HG02938 (cell line): Measurements from ENCODE around the gene CCDC175.
A peak's percentile ranks its signal among the peaks of the same experiment; 100 is the strongest.

ENCODE experiments used
- ATAC-seq: cut with Tn5 transposase; IDR thresholded peaks from one replicate; pipeline ENCODE4 v1.9.1; 2021; ENCODE audit warnings: mild to moderate bottlenecking, moderate library complexity; ENCODE audit not compliant: unreplicated experiment

The CCDC175 gene

GRCh38 chr14:59576332-59577294 lies at the start of gene CCDC175:
CCDC175 (minus strand) TSS chr14:59576812; CDS start chr14:59576775, 37 bp downstream.
- ATAC-seq: peak; percentile 98

DNA sequence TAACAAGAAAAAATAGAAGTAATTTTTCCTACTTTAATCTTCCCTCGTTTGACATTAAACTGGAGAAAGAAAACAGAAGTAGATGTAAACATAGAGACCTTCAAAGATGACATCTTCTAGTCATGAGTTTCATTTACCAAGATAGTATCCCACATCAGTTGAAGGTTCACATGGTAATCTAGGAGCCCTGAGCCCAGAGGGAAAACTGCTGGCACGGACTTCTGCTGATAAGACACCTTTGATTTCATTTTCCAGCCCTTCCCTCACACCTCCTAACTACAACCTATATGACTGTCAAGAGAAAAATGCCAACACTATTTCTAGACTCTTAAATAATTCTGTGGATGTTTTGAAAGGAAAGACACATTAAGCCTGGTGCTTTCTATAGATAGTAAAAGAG lies 46.0 kb upstream of the CCDC175 start:
- ATAC-seq: no peak

DNA sequence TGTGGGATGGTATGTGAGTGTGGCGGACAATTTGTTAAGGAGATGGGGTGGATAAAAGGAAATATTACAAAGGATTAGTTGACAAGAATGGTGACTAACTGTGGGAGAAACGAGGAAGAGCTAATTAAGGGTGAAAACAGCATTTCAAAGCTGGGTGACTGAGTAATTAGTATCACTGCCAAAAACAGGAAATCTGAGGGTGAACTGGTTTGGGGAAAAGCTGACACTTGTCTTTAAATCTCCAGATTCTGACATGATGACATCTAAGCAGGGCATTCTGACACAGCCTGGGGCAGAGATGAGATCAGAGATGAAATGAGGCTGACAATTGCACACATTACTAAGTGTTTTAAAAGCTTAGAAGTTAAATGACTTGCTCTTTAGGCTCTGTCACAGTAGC lies 42.4 kb upstream of the CCDC175 start:
- ATAC-seq: no peak

DNA sequence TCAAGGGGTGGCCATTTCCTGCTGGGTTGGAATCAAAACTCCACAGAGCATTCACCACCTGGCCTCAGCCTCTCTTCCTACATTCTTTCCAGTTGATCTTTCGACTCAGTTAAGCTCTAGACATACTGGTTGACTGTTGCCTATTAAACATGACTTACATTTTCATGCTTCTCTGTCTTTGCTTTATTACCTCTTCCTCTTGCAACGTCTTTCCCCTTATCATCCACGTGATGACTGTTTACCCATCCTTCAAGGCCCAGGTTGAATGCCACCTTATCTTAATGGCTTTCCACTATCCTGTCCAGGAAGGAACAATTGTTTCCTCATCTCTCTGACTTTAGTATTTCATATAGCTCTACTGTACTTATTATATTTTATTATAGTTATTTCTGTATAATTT lies 24.4 kb upstream of the CCDC175 start:
- no peak for ATAC-seq

DNA sequence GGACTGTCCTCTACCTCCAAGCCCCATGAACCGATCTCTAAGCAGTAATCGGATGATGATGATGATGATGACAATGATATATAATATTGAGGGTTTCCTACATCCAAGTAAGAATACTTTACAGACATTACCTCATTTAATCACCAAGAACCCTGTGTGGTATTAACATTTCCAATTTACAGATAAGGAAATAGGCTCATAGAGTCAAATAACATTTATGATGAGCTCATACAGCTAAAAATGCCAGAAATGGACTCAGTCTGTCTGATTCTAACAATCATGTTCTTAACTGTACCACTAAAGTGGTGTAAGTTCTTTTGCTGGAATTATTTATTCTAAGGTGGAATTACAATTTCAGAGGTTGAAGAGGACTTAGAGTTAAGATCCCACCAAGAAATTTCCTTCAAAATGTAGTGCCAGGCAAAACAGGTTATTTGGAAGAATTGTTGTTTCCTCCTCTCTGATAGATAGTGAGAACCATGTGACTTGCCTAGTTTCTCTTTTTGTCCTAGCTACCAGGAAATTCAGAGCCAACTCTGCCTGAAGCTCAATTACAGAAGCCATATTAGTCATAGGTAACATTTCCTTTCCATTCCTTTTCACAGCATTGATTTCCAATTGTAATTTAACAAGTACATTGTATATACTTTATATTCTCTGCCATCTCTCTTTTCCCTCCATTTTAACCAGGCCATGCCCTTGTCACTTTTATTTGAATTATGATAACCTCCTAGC lies 23.8 kb upstream of the CCDC175 start:
- ATAC-seq: no peak

DNA sequence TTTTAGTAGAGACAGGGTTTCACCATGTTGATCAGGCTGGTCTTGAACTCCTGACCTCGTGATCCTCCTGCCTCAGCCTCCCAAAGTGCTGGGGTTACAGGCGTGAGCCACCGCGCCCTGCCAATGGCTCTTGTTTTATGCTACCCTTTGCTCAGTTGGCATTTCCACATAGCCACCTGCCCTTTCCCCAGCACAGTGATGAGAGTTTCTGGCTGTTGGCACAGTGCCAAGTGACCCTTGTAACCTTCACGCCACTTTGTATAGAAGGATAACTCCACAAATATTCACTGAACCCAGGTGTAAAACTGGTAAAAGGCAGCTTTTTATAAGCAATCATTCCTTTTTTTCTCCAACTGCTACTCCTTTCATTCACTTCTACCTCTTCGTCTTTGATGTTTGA lies 18.5 kb upstream of the CCDC175 start:
- no peak for ATAC-seq

GRCh38 chr14:59591641-59592370 lies 15.2 kb upstream of the CCDC175 start:
- ATAC-seq: no peak

- no peak for ATAC-seq
These were observed 11.5 kb upstream of the CCDC175 start for GRCh38 chr14:59588101-59588500.

DNA sequence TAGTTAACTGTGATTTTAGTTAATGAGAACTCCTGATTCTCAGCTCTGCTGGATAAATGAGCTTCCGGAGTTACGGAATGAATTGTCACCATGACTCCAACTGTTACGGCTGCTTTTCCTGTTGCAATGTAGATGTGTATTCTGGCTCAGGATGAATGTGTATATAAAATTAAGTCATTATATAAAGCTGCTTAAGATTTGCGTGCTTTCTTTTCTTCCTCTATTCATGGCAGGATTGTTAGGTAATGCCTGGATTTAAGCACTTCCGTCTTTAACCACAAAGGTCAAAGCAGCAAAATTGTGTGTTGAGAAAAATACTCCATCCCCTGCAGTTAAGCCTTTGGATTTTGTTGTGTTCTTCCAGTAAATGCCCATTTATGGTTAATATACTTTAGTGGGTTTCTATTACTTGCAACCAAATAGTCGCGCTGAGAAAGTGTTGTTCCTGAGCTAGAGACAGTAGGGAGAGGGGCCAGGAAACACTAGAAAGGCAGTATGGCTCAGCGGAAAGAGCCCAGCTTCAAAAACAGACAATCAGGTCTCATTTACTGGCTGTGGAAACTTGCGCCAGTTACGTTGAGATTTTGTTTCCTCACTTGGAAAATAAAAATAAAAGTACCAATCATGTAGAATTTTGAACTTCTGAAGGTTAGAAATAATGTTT lies 9.4 kb upstream of the CCDC175 start:
- ATAC-seq: no peak

DNA sequence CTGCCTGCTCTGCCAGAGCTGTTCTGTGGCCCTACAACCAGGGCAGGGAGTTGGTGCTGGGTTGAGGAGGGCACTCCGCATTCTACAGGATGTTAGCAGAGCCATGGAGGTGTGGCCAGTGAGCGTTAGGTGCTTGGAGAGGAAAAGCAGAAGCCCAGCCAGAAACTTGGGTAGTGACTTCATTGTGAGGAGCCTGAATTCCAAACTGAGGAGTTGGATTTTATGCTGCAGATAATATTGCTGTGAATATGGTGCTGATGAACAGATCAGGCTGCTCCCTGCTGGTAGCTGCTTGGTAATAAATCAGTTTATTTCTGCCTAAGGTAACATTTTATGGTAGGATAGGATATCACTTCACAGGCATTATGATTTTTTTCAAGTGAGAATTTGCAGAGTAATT lies 7.1 kb upstream of the CCDC175 start:
- ATAC-seq: no peak

DNA sequence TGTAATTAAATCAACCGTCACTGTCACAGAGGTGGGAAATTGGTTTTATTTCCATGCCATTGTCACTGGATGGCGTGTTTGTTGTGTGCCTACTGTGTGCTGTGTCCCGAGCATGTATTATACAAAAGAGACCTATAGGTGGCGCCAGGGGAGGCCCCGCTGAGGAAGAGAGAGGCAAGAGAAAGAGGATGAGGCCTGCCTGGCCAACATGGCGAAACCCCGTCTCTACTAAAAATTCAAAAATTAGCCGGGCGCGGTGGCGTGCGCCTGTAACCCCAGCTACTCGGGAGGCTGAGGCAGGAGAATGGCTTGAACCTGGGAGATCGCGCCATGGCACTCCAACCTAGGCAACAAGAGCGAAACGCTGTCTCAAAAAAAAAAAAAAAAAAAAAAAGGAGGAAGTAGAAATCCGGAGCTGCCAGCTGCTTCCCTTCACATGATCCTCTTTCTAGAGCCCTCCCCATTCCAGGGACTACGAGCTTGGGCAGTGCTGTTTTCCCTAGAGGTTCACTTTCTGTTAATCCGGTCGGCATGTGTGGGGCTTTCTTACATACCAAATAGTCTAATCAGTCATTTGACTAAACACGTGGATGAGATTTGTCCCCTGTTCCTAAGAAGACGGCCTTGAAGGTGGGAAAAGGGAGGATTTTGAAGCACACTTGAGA lies 6.4 kb upstream of the CCDC175 start:
- ATAC-seq: no peak

- ATAC-seq: no peak
These were observed 5.5 kb upstream of the CCDC175 start for GRCh38 chr14:59582161-59582560.

GRCh38 chr14:59580911-59581310 lies 4.3 kb upstream of the CCDC175 start:
- ATAC-seq: no peak

DNA sequence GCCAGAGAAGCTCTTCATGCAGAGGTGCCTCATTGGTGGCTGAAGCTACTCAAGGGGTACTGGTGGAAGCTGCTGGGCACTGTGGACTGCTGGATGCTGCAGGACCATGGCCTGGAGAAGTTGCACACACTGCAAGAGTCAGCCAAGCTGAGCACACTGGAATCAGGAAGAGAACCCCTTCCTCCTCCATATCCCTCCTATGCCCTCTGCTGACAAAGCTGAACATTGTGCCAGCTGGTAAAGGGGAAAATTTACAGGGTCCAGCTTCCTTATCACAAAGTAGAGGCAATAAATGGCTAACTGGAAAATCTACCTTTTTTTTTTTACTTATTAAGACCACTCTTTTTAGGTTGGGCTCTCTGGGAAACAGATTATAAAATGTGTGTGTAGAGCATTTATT lies 6.5 kb downstream of the CCDC175 start:
- no peak for ATAC-seq

- ATAC-seq: no peak
These were observed 9.9 kb downstream of the CCDC175 start for GRCh38 chr14:59566725-59567124.

DNA sequence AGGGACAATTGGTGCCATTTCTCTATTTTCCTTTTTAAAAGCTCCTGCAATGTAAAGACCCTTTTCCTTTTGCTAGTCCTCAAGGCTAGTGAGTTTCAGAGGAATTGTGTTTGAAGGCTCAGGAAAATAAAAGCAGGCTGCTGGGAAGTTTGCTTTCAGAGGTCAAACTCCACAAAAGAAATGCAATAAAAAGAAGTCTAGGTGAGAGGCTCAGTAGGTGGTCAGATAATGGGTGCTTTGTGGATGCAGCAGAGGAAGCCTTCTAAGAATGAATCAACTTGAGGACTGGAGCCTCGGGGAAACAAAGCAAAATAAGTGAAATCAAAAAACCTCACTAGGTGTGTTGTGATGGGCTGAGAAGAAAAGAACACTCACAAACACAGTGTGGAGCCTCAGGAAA lies 10.3 kb downstream of the CCDC175 start:
- no peak for ATAC-seq

GRCh38 chr14:59565087-59565486 lies 11.5 kb downstream of the CCDC175 start:
- no peak for ATAC-seq

- ATAC-seq: no peak
These were observed 12.2 kb downstream of the CCDC175 start for GRCh38 chr14:59564366-59564765.

DNA sequence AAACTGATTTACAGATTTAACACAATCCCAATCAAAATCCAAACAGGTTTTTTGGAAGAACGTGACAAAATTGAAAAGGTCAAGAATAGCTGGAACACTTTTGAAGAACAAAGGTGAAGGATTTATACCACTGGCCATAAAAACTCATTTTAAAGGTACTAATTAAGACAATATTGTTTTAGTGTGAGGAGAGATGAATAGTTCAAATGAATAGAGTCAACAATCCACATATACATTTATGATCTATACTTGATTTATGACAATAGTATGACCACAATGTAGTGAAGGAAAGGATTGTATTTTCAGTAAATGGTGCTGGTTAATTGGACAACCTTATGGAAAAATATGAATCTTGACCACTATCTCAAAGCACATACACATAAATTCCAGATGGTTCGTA lies 29.3 kb downstream of the CCDC175 start:
- no peak for ATAC-seq

- no peak for ATAC-seq
These were observed 32.7 kb downstream of the CCDC175 start for GRCh38 chr14:59543873-59544272.
